IPS DF 4.7 (cell line): ENCODE measurements around the gene C1QTNF12.
"Not testable (repeated sequence)": the region's sequence is repeated elsewhere in the genome, so short reads cannot be mapped to it uniquely, and the experiment has no call there.

Source experiments
- DNase-seq: peaks from one replicate; pipeline ENCODE4 v3.0.0-alpha.2; 2013; ENCODE audit warnings: low spot score; ENCODE audit errors: extremely low read depth

The C1QTNF12 gene

DNA sequence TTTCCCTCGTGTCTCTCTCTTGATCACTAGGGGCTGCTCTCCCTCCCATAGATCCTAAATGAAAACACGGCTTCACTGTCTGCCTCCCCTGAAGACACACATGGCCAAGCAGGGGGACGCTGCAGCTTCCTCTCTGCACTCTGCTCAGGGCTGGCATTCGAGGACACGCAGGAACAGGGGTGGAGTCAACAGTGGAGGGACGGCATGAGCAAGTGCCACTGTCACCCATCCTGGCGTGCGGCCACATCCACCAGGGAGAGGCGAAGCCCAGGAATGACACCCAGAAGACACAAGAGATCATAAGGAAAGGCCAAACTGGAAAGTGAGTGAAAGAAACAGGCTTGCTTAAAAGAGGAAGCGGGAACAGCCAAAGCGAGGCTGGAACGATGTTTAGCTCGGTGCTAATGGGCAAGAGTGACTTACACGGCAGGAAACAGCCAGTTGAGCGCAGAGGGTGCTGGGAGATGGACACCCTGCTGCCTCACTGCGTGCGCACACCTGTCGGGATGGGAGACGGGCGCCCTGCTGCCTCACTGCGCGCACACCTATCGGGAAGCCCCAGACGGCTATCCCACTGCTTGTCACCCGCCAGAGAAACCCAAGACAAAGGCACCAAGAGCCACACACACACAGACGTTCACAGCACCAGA, 13.6 kb upstream of the C1QTNF12 start:
- no peak for DNase-seq

DNA sequence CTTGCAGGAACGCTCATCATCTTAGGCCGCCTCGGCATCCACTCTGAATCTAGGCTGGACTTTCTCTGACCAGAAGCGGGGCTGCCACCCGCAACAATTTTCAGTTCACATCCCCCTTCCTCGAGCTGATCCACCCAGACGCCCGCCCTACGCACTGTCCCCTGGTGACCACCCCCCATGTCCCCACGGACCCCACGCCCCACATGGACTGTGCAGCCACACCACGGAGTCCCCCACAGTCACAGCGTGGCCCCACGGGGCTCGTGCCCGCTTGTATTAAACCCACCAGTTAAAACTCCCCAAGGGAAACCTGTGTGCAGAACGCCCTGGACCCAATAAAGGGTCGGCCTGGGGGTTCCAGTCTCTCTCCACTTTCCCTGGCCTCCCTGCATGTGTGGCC, 13.0 kb upstream of the C1QTNF12 start:
- DNase-seq = no peak

DNA sequence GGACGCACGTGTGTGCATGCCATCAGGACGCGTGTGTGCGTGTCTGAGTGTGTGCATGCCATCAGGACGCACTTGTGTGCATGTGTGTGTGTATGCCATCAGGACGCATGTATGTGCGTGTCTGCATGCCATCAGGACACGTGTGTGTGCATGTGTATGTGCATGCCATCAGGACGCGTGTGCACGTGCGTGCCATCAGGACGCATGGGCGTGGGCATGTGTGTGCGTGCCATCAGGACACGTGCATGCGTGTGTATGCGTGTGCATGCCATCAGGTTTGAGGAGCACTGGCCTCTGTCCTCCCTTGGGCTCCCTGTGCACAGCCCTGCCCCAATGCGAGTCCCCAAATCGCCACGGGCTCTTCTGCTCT, 12.6 kb upstream of the C1QTNF12 start:
- no peak for DNase-seq

DNA sequence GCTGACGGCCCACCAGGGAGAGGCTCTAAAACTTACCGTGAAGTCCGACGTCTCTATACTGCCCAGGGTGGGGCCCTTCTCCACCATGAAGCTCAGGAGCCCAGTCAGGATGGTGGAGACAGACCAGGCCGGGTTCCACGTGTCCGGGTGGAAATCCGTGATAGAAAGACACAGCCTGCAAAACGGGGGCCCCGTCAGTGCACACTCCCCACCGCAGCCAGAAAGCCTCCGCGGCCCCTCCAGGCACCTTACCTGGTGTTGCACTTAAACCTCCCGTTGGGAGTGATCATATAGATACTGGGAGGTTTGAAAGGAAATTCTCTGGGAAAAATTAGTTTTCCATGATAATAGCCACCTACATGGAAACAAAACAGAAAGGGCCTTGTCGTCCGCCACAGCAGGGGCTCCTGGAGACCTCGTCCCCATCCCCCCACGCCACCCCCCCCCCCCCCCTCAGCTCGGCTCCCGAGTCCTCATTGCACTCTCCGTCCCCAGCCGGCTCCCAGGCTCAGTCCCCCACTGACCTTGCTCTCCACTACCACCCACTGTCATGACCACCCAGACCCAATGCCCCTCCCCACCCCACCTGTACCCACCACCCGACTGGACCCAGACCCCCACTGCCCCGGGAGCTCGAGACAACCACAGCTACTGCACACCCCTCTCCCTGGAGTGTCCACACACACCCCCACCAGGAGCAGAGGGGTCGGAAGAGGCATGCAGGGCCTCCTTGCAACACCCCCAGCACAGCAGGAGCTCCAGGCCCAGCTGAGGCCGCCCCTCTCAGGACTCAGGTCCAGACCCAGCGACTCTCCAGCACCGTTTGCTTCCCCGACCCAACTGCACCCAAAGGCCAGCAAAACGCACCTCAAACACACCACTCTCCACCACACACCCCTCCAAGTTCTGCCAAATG, 10.7 kb upstream of the C1QTNF12 start:
- no peak for DNase-seq

DNA sequence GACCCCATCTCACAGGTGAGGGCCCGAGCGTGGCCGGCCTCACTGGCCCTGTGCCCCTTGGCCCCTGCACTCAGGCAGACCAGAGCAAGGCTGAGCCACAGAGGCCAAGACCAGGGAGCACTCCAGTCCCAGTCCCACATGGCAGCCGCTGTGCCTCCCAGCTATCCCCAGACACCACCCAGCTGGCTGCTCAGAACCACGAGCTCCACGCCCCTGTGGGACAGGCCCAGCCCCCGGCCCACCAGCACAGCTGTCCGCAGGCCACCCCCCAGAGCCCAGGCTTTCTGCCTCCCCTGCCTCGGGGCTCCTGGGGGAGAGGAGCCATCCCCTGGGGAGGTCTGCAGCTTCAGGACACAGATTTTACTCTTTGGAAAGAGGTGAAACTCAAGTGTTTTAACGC, 9.1 kb upstream of the C1QTNF12 start:
- no peak for DNase-seq

DNA sequence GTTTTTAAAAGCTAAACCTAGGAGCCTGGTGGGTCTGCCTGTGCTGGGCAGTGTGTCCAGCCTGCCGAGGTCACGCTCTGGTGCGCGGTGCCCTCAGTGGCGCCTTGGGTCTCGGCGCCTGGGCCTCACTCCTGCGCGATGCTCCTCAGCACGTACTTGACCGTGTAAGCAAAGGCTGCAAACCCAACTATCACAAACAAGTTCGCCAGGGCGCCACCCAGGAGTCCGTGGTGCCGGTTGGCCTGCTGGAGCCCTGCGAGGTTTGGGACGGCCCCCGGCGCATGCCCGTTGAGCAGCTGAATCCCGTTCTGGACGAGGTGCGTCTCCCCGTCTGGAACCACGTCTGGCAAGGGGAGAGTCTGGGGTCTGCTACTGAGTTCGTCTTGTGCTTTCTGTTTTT, 8.6 kb upstream of the C1QTNF12 start:
- no peak for DNase-seq

DNA sequence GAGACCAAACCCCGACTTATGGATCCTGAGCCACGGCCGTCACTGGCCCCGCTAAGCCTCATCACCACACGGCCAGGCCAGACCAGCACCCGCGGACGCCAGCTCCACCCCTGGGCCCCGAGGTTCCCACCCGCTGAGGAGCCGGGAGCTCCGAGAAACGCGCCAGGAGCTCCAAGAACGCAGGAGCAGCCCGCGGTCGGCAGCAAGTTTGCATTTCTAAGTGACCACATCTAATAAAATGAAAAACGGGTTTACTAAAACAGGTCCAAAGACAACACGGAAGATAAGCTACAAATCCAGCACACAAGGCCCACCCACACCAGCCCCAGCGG, 8.1 kb upstream of the C1QTNF12 start:
- DNase-seq = no peak

DNA sequence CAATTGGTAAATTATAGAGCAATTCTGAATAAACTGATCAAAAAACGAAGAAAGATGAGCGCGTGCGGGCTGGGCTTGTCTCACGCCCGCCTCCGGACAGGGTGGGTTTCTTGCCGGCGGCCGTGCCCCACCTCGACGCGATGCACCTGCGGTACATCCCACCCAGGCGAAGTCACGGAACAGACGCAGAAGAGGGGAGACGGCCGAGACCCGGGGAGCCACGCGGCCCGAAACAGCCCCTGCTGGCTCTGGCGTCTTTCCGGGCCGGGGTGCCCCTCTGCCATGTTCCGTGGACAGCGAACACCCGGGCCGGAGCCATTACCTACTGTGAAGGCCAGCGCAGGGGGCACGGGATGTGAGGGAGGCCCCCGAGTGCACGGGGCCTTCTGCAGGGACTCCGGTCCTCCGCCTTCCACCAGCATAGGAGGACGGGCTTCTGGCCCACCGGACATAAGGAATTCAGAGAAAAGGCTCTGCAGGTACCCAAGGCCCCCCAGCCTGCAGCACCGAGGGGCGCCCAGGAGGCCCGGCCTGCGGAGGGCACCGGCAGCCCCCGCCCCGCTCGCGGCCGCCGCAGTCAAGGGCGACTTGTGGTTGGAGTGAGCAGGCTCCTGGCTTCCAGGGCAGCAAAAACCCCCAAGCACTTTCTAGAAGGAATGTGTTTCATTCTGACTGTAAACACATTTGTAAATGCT, 7.6 kb upstream of the C1QTNF12 start:
- no peak for DNase-seq

DNA sequence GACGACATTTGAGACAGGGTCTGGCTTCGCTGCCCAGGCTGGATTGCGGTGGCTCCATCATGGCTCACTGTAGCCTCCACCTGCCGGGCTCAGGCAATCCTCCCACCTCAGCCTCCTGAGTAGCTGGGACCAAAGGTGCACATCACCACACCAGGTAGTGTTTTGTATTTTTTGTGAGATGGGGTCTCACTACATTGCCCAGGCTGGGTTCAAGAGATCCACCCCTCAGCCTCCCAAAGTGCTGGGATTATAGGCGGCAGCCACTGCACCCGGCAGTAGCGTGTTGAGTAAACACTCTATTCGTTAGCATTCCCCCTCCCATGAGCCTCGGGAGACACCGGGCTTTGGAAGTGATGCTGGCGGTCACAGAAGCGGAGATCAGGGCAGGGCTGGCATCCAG, 6.8 kb upstream of the C1QTNF12 start:
- DNase-seq = no peak

DNA sequence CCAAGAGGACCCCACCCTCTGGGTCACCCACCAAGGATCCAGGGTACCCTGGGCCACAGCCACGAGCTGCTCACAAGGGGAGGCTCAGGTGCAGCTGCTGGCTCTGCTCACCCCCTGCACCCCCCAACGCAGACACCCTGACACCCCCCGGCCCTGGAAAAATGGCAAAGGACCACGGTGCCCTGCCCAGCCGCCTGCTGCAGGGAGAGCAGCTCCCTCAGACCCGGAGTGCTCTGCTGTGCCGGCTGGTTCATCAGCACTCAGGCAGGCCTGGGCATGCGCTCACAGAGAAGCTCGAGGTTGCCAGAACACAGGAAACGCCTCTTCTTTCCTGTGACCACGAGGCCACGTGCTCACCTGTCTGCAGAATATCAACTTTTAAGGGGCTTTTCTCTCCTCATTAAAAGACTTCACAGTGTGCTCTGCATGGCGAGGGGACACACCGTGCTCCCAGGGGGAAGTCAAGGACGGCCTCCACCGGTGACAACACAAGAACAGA, 4.3 kb upstream of the C1QTNF12 start:
- DNase-seq = no peak

DNA sequence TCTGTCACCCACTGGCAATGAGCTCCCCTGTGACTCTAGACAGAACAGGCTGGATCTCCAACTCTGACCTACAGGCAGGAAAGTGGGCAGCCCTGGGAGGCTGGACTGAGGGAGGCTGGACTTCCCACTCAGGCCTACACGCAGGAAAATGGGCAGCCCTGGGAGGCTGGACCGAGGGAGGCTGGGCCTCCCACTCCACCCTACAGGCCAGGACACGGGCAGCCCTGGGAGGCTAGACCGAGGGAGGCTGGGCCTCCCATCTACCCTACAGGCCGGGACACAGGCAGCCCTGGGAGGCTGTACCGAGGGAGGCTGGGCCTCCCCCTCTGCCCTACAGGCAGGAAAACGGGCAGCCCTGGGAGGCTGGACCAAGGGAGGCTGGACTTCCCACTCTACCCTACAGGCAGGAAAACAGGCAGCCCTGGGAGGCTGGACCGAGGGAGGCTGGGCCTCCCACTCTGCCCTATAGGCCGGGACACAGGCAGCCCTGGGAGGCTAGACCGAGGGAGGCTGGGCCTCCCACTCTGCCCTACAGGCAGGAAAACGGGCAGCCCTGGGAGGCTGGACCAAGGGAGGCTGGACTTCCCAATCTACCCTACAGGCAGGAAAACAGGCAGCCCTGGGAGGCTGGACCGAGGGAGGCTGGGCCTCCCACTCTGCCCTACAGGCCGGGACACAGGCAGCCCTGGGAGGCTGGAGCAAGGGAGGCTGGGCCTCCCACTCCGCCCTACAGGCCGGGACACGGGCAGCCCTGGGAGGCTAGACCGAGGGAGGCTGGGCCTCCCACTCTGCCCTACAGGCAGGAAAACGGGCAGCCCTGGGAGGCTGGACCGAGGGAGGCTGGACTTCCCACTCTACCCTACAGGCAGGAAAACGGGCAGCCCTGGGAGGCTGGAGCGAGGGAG, 1.7 kb upstream of the C1QTNF12 start:
- DNase-seq = not testable (repeated sequence)

DNA sequence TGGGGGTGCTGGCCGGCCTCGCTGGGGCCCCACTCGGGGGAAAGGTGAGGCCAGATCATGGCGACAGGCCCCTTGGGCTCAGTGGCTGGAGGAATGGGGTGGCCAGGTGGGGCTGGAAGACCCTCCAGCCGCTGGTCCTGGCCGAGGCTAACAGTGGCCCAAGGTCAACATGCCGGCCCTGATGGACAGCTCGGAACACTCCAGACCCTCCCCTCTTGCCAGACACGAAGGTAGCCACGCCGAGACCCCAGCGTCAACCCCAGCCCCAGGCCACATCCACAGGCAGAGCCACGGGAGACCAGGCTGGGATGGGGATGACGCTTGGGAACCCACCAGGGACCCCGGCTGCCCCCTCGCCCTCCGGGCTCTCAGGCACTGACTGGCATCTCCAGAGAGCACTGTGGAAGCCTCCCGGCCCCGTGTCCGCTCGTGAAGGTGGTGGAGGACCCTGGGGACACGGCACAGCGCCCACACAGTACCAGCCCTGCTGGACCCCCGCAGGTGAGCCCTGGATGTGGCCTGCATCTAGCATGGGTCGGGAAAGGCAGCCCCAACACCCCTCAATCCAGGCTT, 905 bp upstream of the C1QTNF12 start:
- no peak for DNase-seq

DNA sequence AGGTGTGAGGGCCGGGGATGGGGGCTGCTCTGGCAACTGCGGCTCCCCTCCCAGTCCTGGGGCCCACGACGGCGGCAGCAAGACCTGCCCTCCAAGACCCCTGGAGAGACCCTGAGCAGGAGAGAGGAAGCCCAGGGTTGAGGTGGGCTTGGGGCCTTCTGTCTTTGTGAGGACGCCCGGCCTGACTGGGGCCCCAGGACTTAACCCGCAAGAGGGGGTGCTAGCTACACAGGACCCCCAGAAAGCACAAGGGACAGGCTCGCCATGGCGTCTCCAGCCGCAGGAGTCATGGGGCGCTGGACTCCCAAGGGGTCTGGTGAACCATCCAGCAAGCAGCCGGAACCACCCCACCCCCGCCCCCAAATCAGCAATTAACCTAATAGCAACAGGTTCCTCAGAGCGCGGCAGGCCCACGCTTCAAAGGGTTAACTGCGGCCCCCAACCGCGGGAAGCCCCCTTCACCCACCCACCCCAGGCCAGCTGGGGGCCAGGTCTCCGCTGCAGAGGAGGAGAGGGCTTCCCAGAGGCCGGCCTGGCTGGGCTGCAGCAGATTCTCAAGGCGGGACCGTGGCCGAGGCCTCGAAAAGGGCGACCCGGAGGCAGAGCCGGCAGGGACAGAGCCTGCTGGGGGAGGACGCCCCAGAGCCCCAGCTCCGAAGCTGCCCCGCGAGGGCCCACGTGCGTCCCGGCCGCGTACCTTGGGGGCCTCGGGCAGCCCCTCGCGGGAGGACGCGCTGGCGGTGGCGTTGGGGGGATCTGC, 525 bp downstream of the C1QTNF12 start:
- DNase-seq = no peak

DNA sequence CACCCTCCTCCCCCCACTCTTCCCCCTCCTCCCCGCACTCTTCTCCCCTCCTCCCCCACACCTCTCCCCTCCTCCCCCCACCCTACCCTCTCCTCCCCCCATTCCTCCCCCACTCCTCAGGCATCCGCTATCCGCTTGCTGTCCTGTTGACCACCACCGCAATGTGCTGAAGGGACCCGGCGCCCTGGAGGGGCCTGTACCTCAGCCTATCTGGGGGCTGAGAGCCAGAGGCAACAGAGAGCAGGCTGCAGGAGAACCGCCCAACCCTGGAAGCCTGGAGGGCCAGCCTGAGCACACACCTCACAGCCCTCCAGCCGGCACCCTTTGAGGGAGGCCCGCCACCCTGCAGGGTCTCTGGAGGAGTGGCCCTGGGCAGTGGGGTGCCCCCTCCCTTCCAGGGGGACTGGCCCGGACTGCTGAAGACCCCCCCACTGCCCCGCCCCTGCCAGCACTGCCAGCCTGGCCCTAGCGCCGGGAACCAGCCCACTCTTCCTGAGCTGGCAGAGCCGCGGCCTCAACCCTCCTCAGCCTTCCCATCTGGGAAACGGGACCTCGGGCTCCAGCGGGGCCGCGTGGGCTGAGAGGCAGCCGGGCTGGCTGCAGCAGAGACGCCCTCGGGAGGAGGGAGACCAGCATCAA, 1.2 kb downstream of the C1QTNF12 start:
- DNase-seq = no peak

DNA sequence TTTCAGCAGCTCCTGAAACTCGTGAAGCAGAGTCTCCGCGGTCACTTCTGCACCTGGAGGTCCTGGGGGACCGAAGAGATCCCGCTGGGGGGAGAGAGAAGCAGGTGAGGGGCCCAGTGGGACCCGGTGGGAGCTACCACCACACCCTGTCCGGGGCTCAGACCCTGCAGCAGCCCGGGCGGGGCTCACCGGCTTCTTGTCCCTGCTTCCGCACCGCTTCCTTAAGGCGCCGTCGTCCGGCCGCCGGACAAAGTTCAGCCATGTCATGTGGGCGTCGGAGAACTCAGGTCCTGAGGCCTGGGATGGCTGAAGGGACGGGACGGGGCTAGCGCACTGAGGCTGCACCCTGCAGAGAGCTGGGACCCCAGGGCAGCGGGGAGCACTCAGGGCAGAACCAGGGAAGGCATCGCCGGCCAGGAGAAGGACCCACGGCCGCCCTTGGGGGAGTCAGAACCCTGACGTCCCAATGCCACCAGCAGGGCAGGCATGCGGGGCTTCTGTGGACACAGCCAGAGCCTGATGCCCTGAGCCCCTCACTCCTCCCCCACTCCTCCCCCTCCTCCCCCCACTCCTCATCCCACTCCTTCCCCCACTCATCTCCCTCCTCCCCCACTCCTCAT, 2.2 kb downstream of the C1QTNF12 start:
- no peak for DNase-seq

DNA sequence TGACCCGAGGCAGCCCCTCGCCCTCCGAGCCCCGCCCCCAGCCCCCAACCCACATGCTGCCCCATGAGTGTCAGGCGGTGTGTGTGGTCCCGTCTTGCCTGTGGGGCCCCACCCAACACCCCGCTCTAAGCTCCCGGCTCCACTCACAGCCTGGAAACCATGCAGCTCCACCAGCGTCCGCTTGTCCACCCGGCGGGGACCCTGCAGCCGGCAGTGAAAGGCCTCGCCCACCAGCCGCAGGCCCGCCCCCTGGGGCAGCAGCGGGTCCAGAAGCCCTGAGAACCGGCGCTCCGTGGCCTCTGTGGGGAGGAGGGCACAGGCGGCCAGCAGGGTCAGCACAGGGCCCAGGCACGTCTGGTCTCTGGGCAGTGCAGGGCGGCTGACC, 2.7 kb downstream of the C1QTNF12 start:
- DNase-seq = no peak

DNA sequence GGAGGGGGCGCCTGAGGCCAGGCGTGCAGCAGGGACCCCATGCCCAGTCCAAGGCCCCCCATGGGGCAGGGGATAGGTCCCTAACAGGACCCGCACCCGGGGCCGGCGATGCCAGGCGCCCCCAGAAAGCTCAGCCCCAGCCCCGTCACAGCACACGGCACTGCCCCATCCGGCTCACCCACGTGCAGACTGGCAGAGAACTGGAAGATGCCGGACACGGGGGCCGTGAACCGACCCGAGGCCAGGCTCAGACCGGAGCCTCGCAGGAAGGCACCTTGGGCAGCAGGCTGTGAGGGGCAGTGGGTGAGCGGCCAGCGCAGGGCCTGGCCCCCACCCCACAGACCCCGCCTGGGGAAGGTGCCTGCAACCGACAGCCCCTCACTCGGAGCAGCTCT, 3.3 kb downstream of the C1QTNF12 start:
- no peak for DNase-seq

DNA sequence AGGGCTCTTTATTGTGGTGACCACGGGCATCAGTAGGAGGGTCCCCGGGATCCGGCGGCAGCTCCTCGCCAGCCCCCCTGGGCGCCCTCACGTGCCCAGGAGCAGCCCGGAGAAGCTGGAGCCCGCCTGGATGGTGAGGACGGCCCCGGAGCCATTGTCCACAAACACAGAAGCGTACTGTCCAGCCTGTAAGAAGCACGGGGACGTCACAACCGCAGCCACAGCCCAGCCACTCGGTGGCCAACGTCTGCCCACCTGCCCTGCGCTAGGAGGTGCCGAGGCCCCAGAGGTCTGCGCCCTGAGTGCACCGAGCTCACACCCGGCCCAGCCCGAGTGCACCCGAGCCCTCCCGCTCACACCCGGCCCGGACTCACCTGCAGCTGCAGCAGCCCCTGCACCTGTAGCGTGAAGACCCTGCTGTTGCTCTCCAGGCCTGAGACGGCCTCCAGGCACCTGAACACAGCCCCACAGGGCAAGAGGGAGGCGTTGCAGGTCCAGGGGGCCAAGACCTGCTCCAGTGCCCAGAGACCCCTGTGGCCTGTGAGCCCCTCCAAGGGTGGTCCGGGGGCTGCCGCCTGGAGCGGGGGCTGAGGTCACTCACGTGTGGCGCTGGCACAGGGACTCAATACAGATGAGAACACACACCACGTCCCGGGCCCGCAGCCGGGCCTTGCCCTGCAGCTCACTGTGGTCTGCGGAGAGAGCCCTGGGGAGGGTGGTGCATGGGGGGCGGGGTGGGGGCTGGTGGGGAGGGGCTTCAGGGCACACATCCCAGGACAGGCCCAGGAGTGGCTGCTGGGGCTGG, 3.9 kb downstream of the C1QTNF12 start:
- no peak for DNase-seq
